Measurements from ENCODE around the gene CC2D1A.

Gene CC2D1A

GRCh38 chr19:13905634-13906520 lies at the start of gene CC2D1A, which contains the start of gene BRME1:
TSS of gene CC2D1A (plus strand) at chr19:13906201. CDS start at chr19:13906442, 241 bp downstream.
TSS of gene BRME1 (minus strand) at chr19:13906117. CDS start at chr19:13904892, 1,225 bp downstream.
- DNase-seq = peak in 55 of 56 donors; percentile 53 to 95 (median 85)

- DNase-seq = no peak
Measured at GRCh38 chr19:13856497-13856896, 49.5 kb upstream of the CC2D1A start.

DNA sequence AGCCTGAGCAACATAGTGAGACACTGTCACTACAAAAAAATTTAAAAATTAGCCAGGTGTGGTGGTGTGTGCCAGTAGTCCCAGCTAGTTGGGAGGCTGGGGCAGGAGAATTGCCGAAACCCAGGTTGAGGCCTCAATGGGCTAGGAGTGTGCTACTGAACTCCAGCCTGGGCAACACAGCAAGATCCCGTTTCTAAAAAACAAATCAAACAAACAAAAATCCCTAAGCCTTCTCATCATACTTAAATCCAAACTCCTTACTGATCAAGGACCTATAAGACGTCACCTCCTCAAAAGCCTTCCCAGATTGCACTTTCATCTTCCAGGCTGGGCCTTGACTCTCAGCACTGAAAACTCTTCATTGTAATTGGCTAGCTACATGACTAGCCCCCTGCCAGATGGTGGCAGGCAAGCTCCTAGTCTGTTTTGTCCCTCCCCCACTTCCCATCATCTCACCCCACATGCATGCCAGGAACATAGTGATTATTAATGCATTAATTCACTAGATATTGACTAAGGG lies 46.6 kb upstream of the CC2D1A start:
- no peak for DNase-seq

DNA sequence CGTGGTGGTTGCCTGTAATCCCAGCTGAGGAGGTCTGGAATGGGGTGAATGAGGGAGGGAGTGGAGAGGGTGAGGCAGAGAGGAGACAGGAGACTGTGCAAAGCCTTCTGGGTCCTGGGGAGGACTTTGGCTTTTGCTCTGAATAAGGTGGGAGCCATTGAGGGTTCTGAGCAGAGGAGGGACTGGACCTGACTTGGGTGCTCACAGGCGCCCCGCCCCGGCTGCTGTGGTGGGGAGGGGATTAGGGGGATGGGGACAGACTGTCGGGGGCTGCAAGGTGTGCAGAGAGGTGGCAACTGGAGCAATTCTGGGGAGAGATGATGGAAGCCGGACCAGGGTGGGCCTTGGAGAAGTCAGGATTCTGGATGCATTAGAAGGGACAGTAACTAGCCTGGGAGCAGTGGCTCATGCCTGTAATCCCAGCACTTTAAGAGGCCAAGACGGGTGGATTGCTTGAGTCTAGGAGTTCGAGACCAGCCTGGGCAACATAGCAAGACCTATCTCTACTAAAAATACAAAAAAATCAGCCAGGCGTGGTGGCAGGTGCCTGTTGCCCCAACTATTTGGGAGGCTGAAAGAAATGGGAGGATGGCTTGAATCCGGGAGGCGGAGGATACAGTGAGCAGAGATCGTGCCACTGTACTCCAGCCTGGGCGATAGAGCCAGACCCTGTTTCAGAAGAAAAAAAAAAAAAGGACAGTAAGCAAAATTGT lies 45.2 kb upstream of the CC2D1A start:
- DNase-seq = no peak

DNA sequence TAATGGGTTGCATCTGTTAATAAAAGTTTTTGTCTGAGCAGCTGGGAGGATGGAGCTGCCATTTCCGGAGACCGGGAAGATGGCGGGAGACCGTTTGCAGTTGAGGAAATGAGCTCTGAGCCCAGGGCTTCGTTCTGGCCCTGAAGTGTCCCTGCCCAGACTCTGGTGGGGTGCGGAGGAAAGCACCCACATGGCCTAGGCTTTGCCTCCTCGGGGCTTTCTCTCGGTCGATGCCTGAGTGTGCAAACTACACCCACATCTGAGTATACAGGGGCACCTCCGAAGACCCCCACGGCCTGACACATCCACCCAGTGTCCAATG lies 44.6 kb upstream of the CC2D1A start:
- DNase-seq = no peak

DNA sequence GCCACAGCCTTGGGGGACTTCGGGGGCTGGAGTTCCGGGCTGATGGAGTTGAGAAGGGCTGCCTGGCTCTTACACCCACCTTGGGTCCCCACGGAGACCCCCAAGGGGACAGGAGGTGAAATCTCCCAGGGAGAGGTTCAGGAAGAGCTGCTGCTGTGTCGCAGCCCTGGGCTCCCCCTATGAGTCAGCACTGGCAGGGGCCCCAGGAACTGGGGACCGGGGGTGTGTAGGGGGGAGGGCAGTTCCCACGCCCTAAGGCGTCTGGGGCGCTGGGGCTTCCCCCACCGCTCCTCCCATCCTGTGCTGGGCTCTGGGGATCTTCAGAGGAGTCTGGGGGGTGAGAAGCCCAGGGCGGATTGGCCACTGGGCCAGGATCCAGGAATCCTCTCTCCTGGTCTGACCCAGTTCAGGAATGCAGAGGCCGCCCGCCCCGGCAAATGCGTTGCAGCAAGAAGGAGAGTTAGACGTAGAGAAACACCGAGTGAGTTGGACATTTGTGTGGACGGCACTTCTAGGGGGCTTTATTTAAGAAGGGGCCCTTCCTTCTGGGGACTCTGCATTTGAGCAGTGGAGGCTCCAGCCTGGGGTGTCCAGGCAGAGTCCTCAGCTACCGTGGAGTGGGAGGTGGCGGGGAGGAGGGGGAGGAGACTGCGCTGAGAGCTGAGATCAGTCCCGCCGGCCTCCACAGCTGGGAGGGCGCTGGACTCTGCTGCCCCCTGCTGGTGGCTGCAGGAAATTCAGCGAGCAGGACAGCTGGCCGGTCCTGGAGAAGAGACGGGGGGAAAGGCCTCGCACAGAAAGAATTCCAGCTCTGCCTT lies 44.1 kb upstream of the CC2D1A start:
- peak in 55 of 56 donors; percentile 27 to 93 (median 82) for DNase-seq

DNA sequence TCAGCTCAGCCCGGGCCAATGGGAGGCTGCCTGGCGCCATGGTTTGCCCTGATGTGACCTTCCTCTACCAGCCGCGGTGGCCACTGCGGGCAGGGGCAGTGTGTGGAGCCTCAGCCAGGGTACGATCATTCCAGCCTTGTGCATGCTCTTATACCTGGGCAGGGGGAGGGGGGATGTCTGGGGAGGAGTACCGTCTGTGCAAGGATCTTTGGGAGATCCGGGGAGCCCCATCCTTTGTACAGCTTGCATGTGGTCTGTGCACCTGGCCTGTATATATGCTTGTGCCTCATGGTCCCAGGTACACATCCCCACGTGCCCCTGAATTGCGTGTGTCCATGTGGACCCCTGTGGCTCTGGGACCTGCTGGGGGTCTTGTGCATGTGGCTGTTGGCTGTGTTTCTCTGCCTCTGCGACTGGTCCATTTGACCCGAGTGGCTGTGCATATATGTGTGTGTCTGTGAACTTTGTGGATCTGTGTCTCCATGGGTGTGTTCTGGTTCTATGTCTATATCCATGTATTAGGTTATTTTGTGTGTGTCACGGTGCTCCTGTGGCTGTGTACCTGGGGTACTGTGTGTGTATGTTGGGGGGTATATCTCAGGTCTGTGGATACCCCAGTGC lies 41.8 kb upstream of the CC2D1A start:
- no peak for DNase-seq

DNA sequence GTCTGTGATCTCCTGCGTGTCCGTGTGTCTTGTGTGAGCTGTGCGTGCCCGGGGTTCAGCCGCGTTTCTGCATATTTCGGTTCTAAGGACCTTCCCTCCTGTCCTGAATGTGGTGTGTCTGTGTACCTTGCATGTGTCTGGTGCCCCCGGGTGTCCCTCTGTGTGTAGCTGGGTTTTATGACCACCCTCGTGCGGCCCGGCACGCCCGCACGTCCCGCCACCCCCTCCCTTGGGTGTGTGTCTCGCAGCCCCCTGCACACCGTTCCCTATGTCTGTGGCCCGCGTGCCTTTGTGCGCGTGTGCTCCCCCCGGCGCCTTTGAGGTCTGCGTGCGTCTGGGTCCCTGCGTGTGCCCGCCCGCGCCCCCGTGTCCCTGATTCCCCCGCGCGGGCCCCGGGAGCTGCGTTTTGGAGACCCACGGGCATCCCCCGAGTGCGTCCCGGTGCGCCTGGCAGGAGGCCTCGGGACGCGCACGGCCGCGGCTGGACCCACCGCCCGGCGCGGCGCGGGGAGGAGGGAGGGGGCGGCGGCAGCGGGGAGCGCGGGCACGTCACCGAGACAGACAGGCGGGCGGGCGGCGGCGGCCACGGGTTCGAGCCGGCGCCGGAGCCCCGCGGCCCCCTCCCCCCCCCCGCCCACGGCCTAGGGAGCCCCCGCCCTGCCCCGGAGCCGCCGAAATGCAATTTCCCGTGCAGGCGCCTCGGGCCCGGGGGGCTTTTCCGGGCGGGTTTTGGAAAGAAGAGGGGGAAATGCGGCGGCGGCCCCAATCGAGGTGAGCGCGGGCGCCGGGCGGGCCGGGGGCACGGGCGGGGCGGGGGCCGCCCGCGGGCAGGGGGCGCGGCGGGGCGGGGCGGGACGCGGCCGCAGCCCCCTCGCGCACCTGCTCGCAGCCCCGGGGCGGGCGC lies 41.1 kb upstream of the CC2D1A start:
- peak in 1 of 56 donors; percentile 15 for DNase-seq

DNA sequence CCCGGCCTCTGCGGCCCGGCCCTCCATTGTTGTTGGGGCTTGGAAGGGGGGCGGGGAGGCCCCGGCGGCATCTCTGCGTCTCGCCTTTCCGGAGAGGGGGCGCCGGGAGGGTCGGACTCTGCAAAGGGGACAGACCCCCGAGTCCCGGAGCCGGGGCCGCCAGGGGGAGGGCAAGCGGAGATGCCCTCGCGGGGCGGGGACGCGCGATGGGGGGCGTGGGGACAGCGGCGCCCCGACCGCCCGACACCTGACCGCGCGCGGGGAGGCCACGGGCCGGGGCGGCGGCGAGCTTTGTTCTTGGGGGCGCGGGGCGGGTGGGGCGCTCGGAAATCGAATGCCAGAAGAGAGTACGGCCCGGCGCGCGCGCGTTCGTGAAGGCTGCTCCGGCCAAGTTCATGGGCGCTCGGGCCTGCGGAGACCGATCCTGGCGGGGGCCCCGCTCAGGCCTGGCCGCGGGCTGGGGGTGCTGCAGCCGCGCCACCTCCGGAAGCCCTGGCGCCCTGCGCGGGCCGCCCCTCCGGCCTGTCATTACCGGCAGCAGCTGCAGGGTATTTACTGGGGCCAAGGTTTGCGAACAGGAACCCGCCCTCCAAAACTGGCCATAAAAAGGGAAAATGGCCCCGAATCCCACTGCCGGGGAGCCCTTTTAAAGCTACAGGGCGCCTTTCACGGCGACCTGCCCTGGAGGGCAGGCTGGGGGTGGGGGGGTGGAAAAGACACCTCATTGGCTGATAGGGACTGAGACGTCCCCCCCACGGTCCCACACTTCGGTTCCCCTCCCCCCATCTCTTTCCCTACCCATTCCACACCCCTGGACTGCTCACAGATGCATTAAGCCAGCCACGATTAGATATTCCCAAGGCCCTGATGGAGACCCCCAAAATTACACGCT lies 40.2 kb upstream of the CC2D1A start:
- DNase-seq = peak in 3 of 56 donors; percentile 11 to 26 (median 18)

- DNase-seq = peak in 1 of 56 donors; percentile 27
Measured at GRCh38 chr19:13866463-13867046, 39.4 kb upstream of the CC2D1A start.

GRCh38 chr19:13868663-13869062 lies 37.3 kb upstream of the CC2D1A start:
- peak in 4 of 56 donors; percentile 6 to 20 (median 16) for DNase-seq

DNA sequence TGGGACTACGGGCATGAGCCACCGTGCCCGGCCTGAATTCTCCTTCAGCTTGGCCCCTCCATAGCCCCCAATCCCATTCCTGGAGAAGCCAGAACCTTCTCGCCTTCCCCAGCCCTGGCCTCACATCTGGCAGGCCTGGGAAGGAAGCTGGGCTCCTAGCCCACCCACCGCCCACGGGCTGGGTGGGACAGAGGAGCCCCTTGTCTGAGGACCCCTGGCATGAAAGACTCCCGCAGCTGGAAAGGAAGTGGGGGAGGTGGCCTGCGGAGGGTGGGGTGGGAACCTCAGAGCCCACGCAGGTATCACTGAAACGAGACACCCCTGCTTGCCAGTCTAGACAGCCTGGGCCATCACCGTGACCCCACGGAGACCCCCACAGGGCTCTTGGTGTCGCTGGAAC lies 36.7 kb upstream of the CC2D1A start:
- no peak for DNase-seq

DNA sequence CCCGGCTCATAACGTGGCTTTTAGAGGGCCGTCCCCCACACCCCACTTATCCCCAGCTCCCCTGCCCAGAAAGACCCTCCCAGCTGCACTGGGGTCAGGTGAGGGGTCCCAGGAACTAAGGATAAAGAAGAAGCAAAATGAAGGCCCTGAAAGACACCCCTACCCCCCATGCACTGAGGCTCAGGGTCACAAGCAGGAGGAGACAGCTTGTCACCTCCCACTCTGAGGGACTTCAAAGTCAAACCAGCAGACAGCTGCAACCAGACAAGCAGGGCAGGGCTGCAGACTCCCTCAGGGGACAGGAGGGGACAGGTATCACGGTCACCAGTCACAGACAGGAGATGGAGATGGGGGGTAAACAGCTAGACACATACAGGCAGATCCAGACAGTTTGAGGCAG lies 35.1 kb upstream of the CC2D1A start:
- DNase-seq = no peak

DNA sequence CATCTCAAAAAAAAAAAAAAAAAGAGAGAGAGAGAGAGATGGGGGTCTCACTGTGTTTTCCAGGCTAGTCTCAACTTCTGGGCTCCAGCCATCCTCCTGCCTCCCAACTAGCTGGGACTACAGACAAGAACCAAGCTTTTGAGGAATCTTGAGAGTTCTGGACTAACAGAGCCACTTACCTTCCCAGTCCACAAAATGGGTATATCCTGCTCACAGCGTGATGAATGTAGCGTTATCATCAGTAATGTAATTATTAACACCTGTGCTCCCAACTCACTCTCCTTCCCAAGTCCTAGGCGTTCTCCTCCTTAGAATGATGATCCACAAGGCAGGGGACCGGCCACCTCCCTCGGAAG lies 33.7 kb upstream of the CC2D1A start:
- no peak for DNase-seq

DNA sequence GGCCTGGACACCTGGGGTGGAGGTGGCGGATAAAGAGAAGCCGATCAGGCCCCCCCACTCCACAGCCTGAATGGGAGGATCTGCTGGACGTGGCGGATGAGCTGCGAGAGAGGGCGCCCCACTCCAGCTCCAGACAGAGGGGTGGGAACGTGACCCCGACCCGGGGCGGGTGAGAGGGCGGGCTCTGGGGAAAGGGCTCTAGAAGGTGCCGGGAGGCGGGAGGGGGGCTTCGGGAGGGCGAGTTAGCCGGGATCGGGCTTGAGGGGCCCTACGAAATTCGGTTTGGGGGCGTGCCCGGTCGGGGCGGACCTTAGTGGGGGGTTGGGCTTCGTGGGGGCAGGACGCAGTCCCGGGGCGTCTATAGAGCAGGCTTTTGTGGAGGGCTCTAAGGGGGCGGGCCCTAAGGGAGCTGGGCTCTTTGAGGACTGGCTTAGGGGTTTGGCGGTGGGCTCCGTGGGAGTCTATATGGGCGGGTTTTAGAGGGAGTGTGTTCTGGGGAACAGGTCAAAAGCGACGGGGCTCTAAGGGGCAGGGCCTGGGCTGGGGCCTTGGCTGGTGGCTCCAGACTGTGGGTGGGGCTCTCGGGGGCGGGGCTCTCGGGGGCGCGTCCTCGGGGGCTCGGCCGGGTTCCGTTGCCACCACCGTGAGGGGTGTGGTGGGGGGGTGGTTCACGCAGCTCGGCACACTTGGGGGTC lies 33.2 kb upstream of the CC2D1A start:
- peak in 1 of 56 donors; percentile 13 for DNase-seq

DNA sequence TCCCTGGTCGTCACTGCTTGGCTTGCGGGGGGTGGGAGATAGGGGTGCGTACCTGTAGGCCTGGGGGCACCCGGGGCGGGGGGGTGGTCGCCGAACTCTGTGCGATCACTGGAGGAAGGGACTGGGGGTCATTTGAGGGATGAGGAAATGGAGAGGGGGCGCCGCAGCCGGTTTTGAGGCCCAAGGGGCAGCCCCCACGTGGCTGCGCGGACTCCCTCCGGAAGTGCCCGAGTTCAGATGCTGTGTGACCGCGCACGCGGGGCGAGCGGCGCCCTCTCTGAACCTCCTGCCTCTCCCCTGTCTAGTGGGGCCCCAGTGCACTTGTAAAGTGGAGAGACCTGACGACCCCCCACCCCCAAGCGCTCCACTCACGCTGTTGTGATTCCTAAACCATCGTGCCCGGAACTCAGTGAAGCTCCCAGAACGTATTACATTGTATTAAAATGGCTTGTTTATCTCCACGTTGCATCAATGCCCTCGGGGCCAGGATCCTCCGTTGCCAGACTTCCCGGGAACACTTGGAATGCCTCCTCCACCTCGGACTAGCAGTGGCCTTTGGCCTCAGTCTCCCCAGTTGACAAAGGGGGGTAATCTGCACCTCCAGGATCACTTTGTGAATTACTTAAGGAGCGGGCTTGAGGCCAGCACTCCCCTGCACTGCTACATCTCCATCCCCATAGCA lies 32.0 kb upstream of the CC2D1A start:
- no peak for DNase-seq

DNA sequence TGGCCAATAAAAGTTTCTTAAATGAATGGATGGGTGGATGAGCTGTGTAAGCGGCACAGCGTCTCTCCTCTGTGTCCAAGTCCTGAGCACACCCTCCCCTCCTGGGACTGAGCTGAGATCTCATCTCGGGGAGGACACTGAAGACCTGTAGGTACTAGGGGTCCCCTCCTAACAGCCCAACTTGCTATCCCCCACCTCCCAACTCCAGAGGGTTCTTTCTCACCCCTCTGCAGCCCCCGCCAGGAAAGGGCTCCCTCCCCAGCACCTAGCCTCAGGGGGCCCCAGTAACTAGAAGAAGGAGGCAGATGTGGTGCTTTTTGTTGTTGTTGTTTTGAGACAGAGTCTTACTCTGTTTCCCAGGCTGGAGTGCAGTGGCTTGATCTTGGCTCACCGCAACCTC lies 30.2 kb upstream of the CC2D1A start:
- DNase-seq = no peak
